ENCODE measurements around the gene CSK. TPM values are rescaled to one million over a fixed set of nuclear protein-coding genes. Genes with fewer than 3 reads are reported as not detected.

The CSK gene
- total and polyA plus RNA-seq, 2 of the 8 experiments (the other 6 are each of a cell fraction or from before 2014, with no cell fraction given): 13.7 to 50.2 TPM

- Histone ChIP-seq H3K56ac (replicated peaks; ENCODE audit: insufficient read length, low read depth, low read length) (no peak overlapping the region), H3K4me1 (replicated peaks in 1 of 4; ENCODE audit: control insufficient read depth in 3 of 4, insufficient read depth in 4 of 4, low read length in 3 of 4) (peaks cover 4 to 22% (median 19%) of the 10 kb centered on the region in 4 experiments), H3K27ac (ENCODE audit: low read depth, low read length) (no peak overlapping the region), H2AK5ac (ENCODE audit: low read depth, low read length) (no peak overlapping the region), H2BK5ac (ENCODE audit: low read depth, low read length) (no peak overlapping the region), H3K4ac (replicated peaks; ENCODE audit: insufficient read length, low read depth, low read length) (no peak overlapping the region), H3K79me2 (ENCODE audit: control insufficient read depth in 1 of 2, insufficient read depth in 2 of 2, low read length in 2 of 2) (peaks cover 0 to 1% of the 10 kb centered on the region in 2 experiments; a peak in 1 of 4 replicates), H2AFZ (ENCODE audit: low read length) (no peak overlapping the region), H4K91ac (replicated peaks; ENCODE audit: insufficient read length, low read length) (no peak overlapping the region), H3K14ac (ENCODE audit: insufficient read length) (no peak overlapping the region), H3K9me3 (ENCODE audit: insufficient read depth in 2 of 2, low read depth in 1 of 2, low read length in 1 of 2) (no peaks in the 10 kb centered on the region), H3K18ac (ENCODE audit: extremely low read depth, low read length) (no peak overlapping the region), H2BK12ac (ENCODE audit: low read depth, low read length) (no peak overlapping the region; the same call in 1 of the 2 replicates), H3K27me3 (replicated peaks in 1 of 4; ENCODE audit: control insufficient read depth in 3 of 4, extremely low read depth in 1 of 4, insufficient read depth in 3 of 4, low read length in 3 of 4) (peaks cover 0 to 15% (median 11%) of the 10 kb centered on the region in 4 experiments; a peak in 6 of 7 replicates), H3K36me3 (ENCODE audit: control insufficient read depth in 2 of 4, insufficient read depth in 4 of 4, low read length in 3 of 4) (no peaks in the 10 kb centered on the region), H2BK20ac (ENCODE audit: low read length) (no peak overlapping the region), H4K5ac (ENCODE audit: insufficient read length, low read depth, low read length) (no peak overlapping the region), H3K79me1 (ENCODE audit: low read depth, low read length) (peaks cover 6% of the 10 kb centered on the region; the same call in 1 of the 2 replicates), H3K23ac (ENCODE audit: insufficient read length) (no peak overlapping the region), H4K20me1 (replicated peaks in 1 of 2; ENCODE audit: control insufficient read depth in 1 of 2, insufficient read depth in 2 of 2, low read length in 2 of 2) (peaks cover 0 to 6% of the 10 kb centered on the region in 2 experiments), H3K9ac (replicated peaks in 1 of 4; ENCODE audit: extremely low read depth in 1 of 4, low read depth in 3 of 4, low read length in 3 of 4) (no peak overlapping the region), H3K4me3 (ENCODE audit: extremely low read depth in 1 of 4, insufficient read depth in 2 of 4, low read depth in 3 of 4, low read length in 4 of 4) (no peak overlapping the region), H2BK120ac (replicated peaks; ENCODE audit: low read depth, low read length) (no peak overlapping the region), H2BK15ac (ENCODE audit: low read length) (no peak overlapping the region), H3K23me2 (ENCODE audit: low read depth, low read length) (peaks cover 9% of the 10 kb centered on the region), H3K4me2 (ENCODE audit: insufficient read depth in 1 of 2, low read depth in 2 of 2, low read length in 2 of 2) (no peak overlapping the region), H4K8ac (ENCODE audit: extremely low read depth, insufficient read depth, low read length) (no peak overlapping the region)
- FAIRE-seq (no peak), DNase-seq (ENCODE audit: low read depth in 1 of 2, low spot score in 2 of 2) (no peak)
- WGBS, 2 experiments (ENCODE audit: extremely low coverage in 1 of 2, insufficient coverage in 1 of 2, insufficient read length in 1 of 2, insufficient replicate concordance in 2 of 2, low coverage in 1 of 2, low lambda C conversion rate in 2 of 2, missing lambda C conversion rate in 1 of 2): 94% methylated on average over 5 of the region's 5 CpGs; no CpG with 5 or more reads in 1 of the 2 experiments
- POLR2A ChIA-PET (ENCODE audit: partially characterized antibody): interaction anchor here (0.8 to 2.1 kb wide), 4 partner anchors 10 to 18 kb away, joined by 3 to 18 read pairs (median 4); no protein-coding TSS in a partner anchor
- CTCF ChIA-PET (ENCODE audit: partially characterized antibody): interaction anchor here (1.1 to 53.7 kb wide), 7 partner anchors 8 to 173 kb away, joined by 3 to 1439 read pairs (median 8); partner anchors contain the start of gene CLK3
- TF ChIP-seq SAP30 (IDR thresholded peaks at IDR 0.05; ENCODE audit: insufficient read depth, insufficient replicate concordance, low read length): no peak
Observed at GRCh38 chr15:74778599-74778970, 3.3 kb upstream of the CSK start.
